Measurements from ENCODE around the gene LRRC7. TPM values are rescaled to one million over a fixed set of nuclear protein-coding genes. Genes with fewer than 3 reads are reported as not detected.

The LRRC7 gene
- total and polyA plus RNA-seq, 5 donors from 2014 or later: 0.07 to 0.15 (median 0.15) TPM; not detected in 2

GRCh38 chr1:69648486-69648885, 80.8 kb downstream of the LRRC7 start:
- no peak overlapping the region for H3K4me3 Mint-ChIP-seq
- no peaks in the 10 kb centered on the region for H3K36me3 Mint-ChIP-seq
- no peak overlapping the region for H3K4me3 ChIP-seq (ENCODE audit: low read depth, low read length)
- no peaks in the 10 kb centered on the region for H3K4me1 Mint-ChIP-seq
- H3K36me3 ChIP-seq (ENCODE audit: control insufficient read depth, insufficient read depth, low read length): no peaks in the 10 kb centered on the region
- no peaks in the 10 kb centered on the region for H3K4me1 ChIP-seq (ENCODE audit: control insufficient read depth, insufficient read depth, low read length, poor library complexity, severe bottlenecking)
- no peaks in the 10 kb centered on the region for H3K27me3 Mint-ChIP-seq
- no peaks in the 10 kb centered on the region for H3K27me3 ChIP-seq (ENCODE audit: control insufficient read depth, insufficient read depth, low read length)
- ATAC-seq (ENCODE audit: low read depth in 2 of 2) (no peak), DNase-seq (no peak)
- H3K27ac ChIP-seq (ENCODE audit: insufficient read depth, low read length, poor library complexity, severe bottlenecking): no peak overlapping the region
- no peaks in the 10 kb centered on the region for H3K9me3 ChIP-seq (ENCODE audit: control insufficient read depth in 2 of 2, low read length in 2 of 2)
- no peak overlapping the region for H3K27ac Mint-ChIP-seq
- H3K9me3 Mint-ChIP-seq: peaks cover 0 to 3% (median 0%) of the 10 kb centered on the region in 7 donors

GRCh38 chr1:69649383-69649990, 81.8 kb downstream of the LRRC7 start:
- DNase-seq (no peak), ATAC-seq (ENCODE audit: low read depth in 2 of 2) (no peak)
- H3K4me3 ChIP-seq (ENCODE audit: low read depth, low read length): no peak overlapping the region
- H3K27ac ChIP-seq (ENCODE audit: insufficient read depth, low read length, poor library complexity, severe bottlenecking): no peak overlapping the region
- peaks cover 0 to 3% (median 0%) of the 10 kb centered on the region in 7 donors for H3K9me3 Mint-ChIP-seq
- H3K27me3 Mint-ChIP-seq: no peaks in the 10 kb centered on the region
- no peaks in the 10 kb centered on the region for H3K4me1 Mint-ChIP-seq
- no peaks in the 10 kb centered on the region for H3K4me1 ChIP-seq (ENCODE audit: control insufficient read depth, insufficient read depth, low read length, poor library complexity, severe bottlenecking)
- H3K36me3 ChIP-seq (ENCODE audit: control insufficient read depth, insufficient read depth, low read length): no peaks in the 10 kb centered on the region
- H3K9me3 ChIP-seq (ENCODE audit: control insufficient read depth in 2 of 2, low read length in 2 of 2): no peaks in the 10 kb centered on the region
- no peak overlapping the region for H3K27ac Mint-ChIP-seq
- H3K36me3 Mint-ChIP-seq: no peaks in the 10 kb centered on the region
- no peak overlapping the region for H3K4me3 Mint-ChIP-seq
- no peaks in the 10 kb centered on the region for H3K27me3 ChIP-seq (ENCODE audit: control insufficient read depth, insufficient read depth, low read length)

- H3K4me3 Mint-ChIP-seq: no peak overlapping the region
- no peaks in the 10 kb centered on the region for H3K27me3 Mint-ChIP-seq
- no peaks in the 10 kb centered on the region for H3K9me3 ChIP-seq (ENCODE audit: control insufficient read depth in 2 of 2, low read length in 2 of 2)
- DNase-seq: no peak
- H3K27me3 ChIP-seq (ENCODE audit: control insufficient read depth, insufficient read depth, low read length): no peaks in the 10 kb centered on the region
- no peak for ATAC-seq (ENCODE audit: low read depth in 2 of 2)
- H3K36me3 ChIP-seq (ENCODE audit: control insufficient read depth, insufficient read depth, low read length): no peaks in the 10 kb centered on the region
- no peaks in the 10 kb centered on the region for H3K4me1 Mint-ChIP-seq
- no peak overlapping the region for H3K27ac Mint-ChIP-seq
- H3K27ac ChIP-seq (ENCODE audit: insufficient read depth, low read length, poor library complexity, severe bottlenecking): no peak overlapping the region
- H3K36me3 Mint-ChIP-seq: no peaks in the 10 kb centered on the region
- H3K9me3 Mint-ChIP-seq: peaks cover 0 to 3% (median 0%) of the 10 kb centered on the region in 7 donors
- no peaks in the 10 kb centered on the region for H3K4me1 ChIP-seq (ENCODE audit: control insufficient read depth, insufficient read depth, low read length, poor library complexity, severe bottlenecking)
- H3K4me3 ChIP-seq (ENCODE audit: low read depth, low read length): no peak overlapping the region
Observed at GRCh38 chr1:69650779-69651178, 83.1 kb downstream of the LRRC7 start.

GRCh38 chr1:69651656-69652055, 83.9 kb downstream of the LRRC7 start:
- no peak overlapping the region for H3K4me3 Mint-ChIP-seq
- Histone ChIP-seq H3K4me1 (ENCODE audit: control insufficient read depth, insufficient read depth, low read length, poor library complexity, severe bottlenecking) (no peaks in the 10 kb centered on the region), H3K36me3 (ENCODE audit: control insufficient read depth, insufficient read depth, low read length) (no peaks in the 10 kb centered on the region), H3K27me3 (ENCODE audit: control insufficient read depth, insufficient read depth, low read length) (no peaks in the 10 kb centered on the region), H3K4me3 (ENCODE audit: low read depth, low read length) (no peak overlapping the region), H3K9me3 (ENCODE audit: control insufficient read depth in 2 of 2, low read length in 2 of 2) (no peaks in the 10 kb centered on the region), H3K27ac (ENCODE audit: insufficient read depth, low read length, poor library complexity, severe bottlenecking) (no peak overlapping the region)
- peaks cover 0 to 3% (median 0%) of the 10 kb centered on the region in 7 donors for H3K9me3 Mint-ChIP-seq
- H3K27me3 Mint-ChIP-seq: no peaks in the 10 kb centered on the region
- ATAC-seq (ENCODE audit: low read depth in 2 of 2): no peak
- no peaks in the 10 kb centered on the region for H3K36me3 Mint-ChIP-seq
- no peaks in the 10 kb centered on the region for H3K4me1 Mint-ChIP-seq
- no peak overlapping the region for H3K27ac Mint-ChIP-seq
- no peak for DNase-seq

GRCh38 chr1:69657971-69658370, 90.2 kb downstream of the LRRC7 start:
- no peaks in the 10 kb centered on the region for H3K4me1 Mint-ChIP-seq
- Histone ChIP-seq H3K4me1 (ENCODE audit: control insufficient read depth, insufficient read depth, low read length, poor library complexity, severe bottlenecking) (no peaks in the 10 kb centered on the region), H3K36me3 (ENCODE audit: control insufficient read depth, insufficient read depth, low read length) (no peaks in the 10 kb centered on the region), H3K27me3 (ENCODE audit: control insufficient read depth, insufficient read depth, low read length) (no peaks in the 10 kb centered on the region), H3K9me3 (ENCODE audit: control insufficient read depth in 2 of 2, low read length in 2 of 2) (no peaks in the 10 kb centered on the region), H3K27ac (ENCODE audit: insufficient read depth, low read length, poor library complexity, severe bottlenecking) (no peak overlapping the region), H3K4me3 (ENCODE audit: low read depth, low read length) (no peak overlapping the region)
- ATAC-seq (ENCODE audit: low read depth in 2 of 2): no peak
- H3K36me3 Mint-ChIP-seq: no peaks in the 10 kb centered on the region
- no peak overlapping the region for H3K27ac Mint-ChIP-seq
- no peak overlapping the region for H3K4me3 Mint-ChIP-seq
- peaks cover 0 to 8% (median 1%) of the 10 kb centered on the region in 7 donors for H3K9me3 Mint-ChIP-seq
- no peak for DNase-seq
- H3K27me3 Mint-ChIP-seq: no peaks in the 10 kb centered on the region

GRCh38 chr1:69661686-69662085, 94.0 kb downstream of the LRRC7 start:
- no peaks in the 10 kb centered on the region for H3K36me3 Mint-ChIP-seq

GRCh38 chr1:69662321-69662720, 94.6 kb downstream of the LRRC7 start:
- no peaks in the 10 kb centered on the region for H3K36me3 ChIP-seq (ENCODE audit: control insufficient read depth, insufficient read depth, low read length)
- Mint-ChIP-seq H3K27ac (no peak overlapping the region), H3K27me3 (no peaks in the 10 kb centered on the region), H3K36me3 (no peaks in the 10 kb centered on the region), H3K4me1 (no peaks in the 10 kb centered on the region), H3K9me3 (peaks cover 2 to 17% (median 6%) of the 10 kb centered on the region in 7 donors), H3K4me3 (no peak overlapping the region)
- ATAC-seq (ENCODE audit: low read depth in 2 of 2) (no peak), DNase-seq (no peak)
- H3K4me3 ChIP-seq (ENCODE audit: low read depth, low read length): no peak overlapping the region
- no peaks in the 10 kb centered on the region for H3K9me3 ChIP-seq (ENCODE audit: control insufficient read depth in 2 of 2, low read length in 2 of 2)
- no peak overlapping the region for H3K27ac ChIP-seq (ENCODE audit: insufficient read depth, low read length, poor library complexity, severe bottlenecking)
- H3K27me3 ChIP-seq (ENCODE audit: control insufficient read depth, insufficient read depth, low read length): no peaks in the 10 kb centered on the region
- H3K4me1 ChIP-seq (ENCODE audit: control insufficient read depth, insufficient read depth, low read length, poor library complexity, severe bottlenecking): no peaks in the 10 kb centered on the region

More at GRCh38 chr1:69661686-69662085, 94.0 kb downstream of the LRRC7 start:
- Mint-ChIP-seq H3K9me3 (peaks cover 2 to 15% (median 6%) of the 10 kb centered on the region in 7 donors), H3K4me1 (no peaks in the 10 kb centered on the region), H3K27me3 (no peaks in the 10 kb centered on the region), H3K4me3 (no peak overlapping the region), H3K27ac (no peak overlapping the region)
- Histone ChIP-seq H3K27me3 (ENCODE audit: control insufficient read depth, insufficient read depth, low read length) (no peaks in the 10 kb centered on the region), H3K4me1 (ENCODE audit: control insufficient read depth, insufficient read depth, low read length, poor library complexity, severe bottlenecking) (no peaks in the 10 kb centered on the region), H3K36me3 (ENCODE audit: control insufficient read depth, insufficient read depth, low read length) (no peaks in the 10 kb centered on the region), H3K4me3 (ENCODE audit: low read depth, low read length) (no peak overlapping the region), H3K9me3 (ENCODE audit: control insufficient read depth in 2 of 2, low read length in 2 of 2) (no peaks in the 10 kb centered on the region), H3K27ac (ENCODE audit: insufficient read depth, low read length, poor library complexity, severe bottlenecking) (no peak overlapping the region)
- no peak for DNase-seq
- no peak for ATAC-seq (ENCODE audit: low read depth in 2 of 2)

- DNase-seq (no peak), ATAC-seq (ENCODE audit: low read depth in 2 of 2) (no peak)
- H3K36me3 ChIP-seq (ENCODE audit: control insufficient read depth, insufficient read depth, low read length): no peaks in the 10 kb centered on the region
- Mint-ChIP-seq H3K9me3 (peaks cover 1 to 13% (median 7%) of the 10 kb centered on the region in 7 donors), H3K4me1 (no peaks in the 10 kb centered on the region), H3K36me3 (no peaks in the 10 kb centered on the region), H3K27me3 (no peaks in the 10 kb centered on the region), H3K4me3 (no peak overlapping the region), H3K27ac (no peak overlapping the region)
- peaks cover 0 to 5% of the 10 kb centered on the region in 2 experiments for H3K9me3 ChIP-seq (ENCODE audit: control insufficient read depth in 2 of 2, low read length in 2 of 2)
- no peak overlapping the region for H3K4me3 ChIP-seq (ENCODE audit: low read depth, low read length)
- H3K27me3 ChIP-seq (ENCODE audit: control insufficient read depth, insufficient read depth, low read length): no peaks in the 10 kb centered on the region
- no peak overlapping the region for H3K27ac ChIP-seq (ENCODE audit: insufficient read depth, low read length, poor library complexity, severe bottlenecking)
- no peaks in the 10 kb centered on the region for H3K4me1 ChIP-seq (ENCODE audit: control insufficient read depth, insufficient read depth, low read length, poor library complexity, severe bottlenecking)
Observed at GRCh38 chr1:69671363-69672010, 103.8 kb downstream of the LRRC7 start.

Measured in CD4-positive, CD25-positive, alpha-beta regulatory T cell (primary cell).